IPS-15b (cell line): Measurements from ENCODE around the gene MYZAP.

Source experiments
- H3K27me3 ChIP-seq: one replicate; pipeline ENCODE4 v1.6.1; 2013; ENCODE audit warnings: low read length; ENCODE audit not compliant: control insufficient read depth, insufficient read depth
- H3K36me3 ChIP-seq: one replicate; pipeline ENCODE4 v1.6.1; 2013; ENCODE audit warnings: low read length; ENCODE audit not compliant: control insufficient read depth, insufficient read depth
- H3K4me1 ChIP-seq: one replicate; pipeline ENCODE4 v1.6.1; 2013; ENCODE audit warnings: mild to moderate bottlenecking, low read length; ENCODE audit not compliant: control insufficient read depth, insufficient read depth
- H3K4me3 ChIP-seq: one replicate; pipeline ENCODE4 v1.5.1; 2013; ENCODE audit warnings: low read depth, low read length
- H3K9ac ChIP-seq: one replicate; pipeline ENCODE4 v1.6.1; 2013; ENCODE audit warnings: low read depth, mild to moderate bottlenecking, low read length
- H3K9me3 ChIP-seq: one replicate; pipeline ENCODE4 v1.6.1; 2013; ENCODE audit warnings: mild to moderate bottlenecking, low read length; ENCODE audit not compliant: control insufficient read depth, insufficient read depth

Gene MYZAP

DNA sequence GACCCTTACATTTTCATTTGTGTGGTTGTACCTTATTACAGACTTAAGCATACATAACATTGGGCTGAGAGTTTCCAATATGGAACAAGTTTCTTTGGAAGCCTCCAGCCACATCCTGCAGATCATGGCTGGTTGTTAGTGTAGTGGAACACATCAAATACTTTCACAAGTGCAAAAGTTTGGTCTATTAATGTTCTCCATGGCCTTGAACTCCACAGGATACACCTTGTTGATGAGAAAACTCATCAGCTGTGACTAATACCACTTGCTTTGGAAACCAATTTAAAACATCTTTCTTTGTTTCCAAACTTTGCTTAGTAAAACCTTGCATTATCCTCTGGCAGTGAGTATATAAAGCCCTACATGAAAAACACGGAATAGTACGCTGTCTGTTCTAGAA lies 46.1 kb downstream of the MYZAP start:
- Histone ChIP-seq H3K9me3 (no peaks in the 10 kb centered on the region), H3K4me1 (no peaks in the 10 kb centered on the region), H3K4me3 (no peak overlapping the region), H3K36me3 (no peaks in the 10 kb centered on the region), H3K9ac (no peak overlapping the region), H3K27me3 (no peaks in the 10 kb centered on the region)

DNA sequence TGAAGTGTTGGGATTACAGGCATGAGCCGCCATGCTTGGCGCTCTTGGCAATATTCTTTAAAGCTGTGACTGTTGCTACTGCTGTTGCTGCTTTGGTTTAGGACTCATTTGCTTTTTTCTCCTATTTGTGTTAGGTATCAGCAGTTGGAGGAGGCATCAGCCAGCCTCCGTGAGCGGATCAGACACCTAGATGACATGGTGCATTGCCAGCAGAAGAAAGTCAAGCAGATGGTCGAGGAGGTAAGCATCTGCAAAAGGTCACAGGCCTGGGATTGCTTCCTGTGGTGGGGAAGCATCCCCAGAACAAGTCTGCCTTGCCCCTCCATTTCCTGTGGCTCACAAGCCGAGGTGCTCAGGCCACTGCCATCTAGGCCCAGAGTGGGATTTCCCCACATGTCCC lies 47.6 kb downstream of the MYZAP start:
- H3K9me3 ChIP-seq = no peaks in the 10 kb centered on the region
- H3K27me3 ChIP-seq = no peaks in the 10 kb centered on the region
- no peak overlapping the region for H3K9ac ChIP-seq
- no peaks in the 10 kb centered on the region for H3K36me3 ChIP-seq
- no peaks in the 10 kb centered on the region for H3K4me1 ChIP-seq
- no peak overlapping the region for H3K4me3 ChIP-seq

DNA sequence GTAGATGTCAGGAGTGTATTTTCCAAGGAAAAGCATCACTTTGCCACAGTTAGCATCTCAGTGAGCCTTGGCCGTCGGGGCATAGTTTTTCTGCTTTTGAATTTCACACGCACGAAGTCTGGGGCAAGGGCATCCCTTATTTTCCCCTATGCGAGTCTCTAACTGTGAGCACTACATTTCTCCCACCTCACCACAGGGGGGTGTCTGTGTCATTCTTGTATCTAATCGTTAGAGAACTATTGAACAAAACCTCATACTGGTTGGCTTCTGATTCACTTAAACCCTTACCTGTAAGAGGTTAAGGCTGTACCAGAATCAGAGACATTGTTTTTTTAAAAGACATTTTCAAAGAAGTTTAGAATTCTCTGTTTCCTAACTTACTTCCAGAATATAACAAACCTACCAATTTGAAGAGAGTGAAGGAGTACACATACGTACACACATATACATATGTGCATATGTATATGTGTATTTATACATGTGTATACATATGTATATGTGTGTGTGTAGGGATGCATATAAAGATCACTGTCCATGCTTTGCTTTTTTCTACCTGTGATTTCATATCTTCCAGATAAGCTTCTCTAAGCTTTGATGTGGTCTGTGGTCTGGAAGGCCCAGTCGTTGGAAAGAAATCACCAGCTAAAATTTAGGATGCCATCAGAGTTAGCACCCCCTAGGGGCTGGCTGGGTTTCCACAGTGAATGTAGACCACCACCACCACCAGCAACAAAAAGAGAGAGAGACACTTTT lies 49.4 kb downstream of the MYZAP start:
- no peaks in the 10 kb centered on the region for H3K27me3 ChIP-seq

DNA sequence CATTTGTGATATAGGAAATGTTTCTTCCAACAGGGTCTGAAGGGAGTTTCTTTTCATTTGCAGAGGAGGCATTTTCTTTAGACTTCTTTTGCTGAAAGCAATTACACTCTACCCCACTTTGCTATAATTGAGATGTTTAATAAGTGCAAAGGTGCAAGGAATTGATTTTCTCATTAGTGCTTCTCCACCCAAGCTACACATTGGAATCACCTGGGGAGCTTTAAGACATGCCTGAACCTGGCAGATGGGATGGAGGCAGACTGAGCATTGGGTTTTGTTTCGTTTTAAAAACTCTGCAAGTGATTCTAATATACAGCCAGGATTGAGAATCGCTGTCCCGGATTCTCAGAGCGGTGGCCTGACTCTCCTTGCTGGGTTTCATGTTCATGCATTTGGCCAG lies 52.1 kb downstream of the MYZAP start:
- H3K27me3 ChIP-seq = no peaks in the 10 kb centered on the region

More for the DNA sequence above, 49.4 kb downstream of the MYZAP start:
- H3K9me3 ChIP-seq = no peaks in the 10 kb centered on the region
- H3K4me1 ChIP-seq = no peaks in the 10 kb centered on the region
- no peak overlapping the region for H3K4me3 ChIP-seq
- no peak overlapping the region for H3K9ac ChIP-seq
- H3K36me3 ChIP-seq = no peaks in the 10 kb centered on the region

DNA sequence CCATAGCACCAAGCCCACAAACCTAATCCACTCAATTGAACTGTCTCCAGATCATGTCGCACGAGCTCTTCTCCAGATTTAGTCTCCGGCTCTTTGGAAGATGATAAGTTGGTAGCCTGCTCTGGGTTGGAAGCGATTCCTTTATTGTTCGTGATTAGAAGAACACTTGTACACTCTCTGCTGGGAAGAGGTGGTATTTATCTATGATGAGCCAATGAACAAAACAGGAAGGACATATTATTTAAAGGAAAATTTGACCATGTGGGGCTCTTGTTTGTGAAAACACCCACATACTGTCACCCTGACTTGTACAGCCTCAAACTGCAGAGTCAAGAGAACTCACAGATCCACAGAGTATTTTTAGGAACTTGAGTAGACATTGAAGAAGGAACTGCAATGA lies 54.4 kb downstream of the MYZAP start:
- no peaks in the 10 kb centered on the region for H3K36me3 ChIP-seq
- H3K9me3 ChIP-seq = no peaks in the 10 kb centered on the region
- H3K4me3 ChIP-seq = no peak overlapping the region

More for the DNA sequence above, 52.1 kb downstream of the MYZAP start:
- no peak overlapping the region for H3K9ac ChIP-seq
- no peak overlapping the region for H3K4me3 ChIP-seq
- H3K4me1 ChIP-seq = no peaks in the 10 kb centered on the region
- H3K9me3 ChIP-seq = no peaks in the 10 kb centered on the region
- H3K36me3 ChIP-seq = no peaks in the 10 kb centered on the region

DNA sequence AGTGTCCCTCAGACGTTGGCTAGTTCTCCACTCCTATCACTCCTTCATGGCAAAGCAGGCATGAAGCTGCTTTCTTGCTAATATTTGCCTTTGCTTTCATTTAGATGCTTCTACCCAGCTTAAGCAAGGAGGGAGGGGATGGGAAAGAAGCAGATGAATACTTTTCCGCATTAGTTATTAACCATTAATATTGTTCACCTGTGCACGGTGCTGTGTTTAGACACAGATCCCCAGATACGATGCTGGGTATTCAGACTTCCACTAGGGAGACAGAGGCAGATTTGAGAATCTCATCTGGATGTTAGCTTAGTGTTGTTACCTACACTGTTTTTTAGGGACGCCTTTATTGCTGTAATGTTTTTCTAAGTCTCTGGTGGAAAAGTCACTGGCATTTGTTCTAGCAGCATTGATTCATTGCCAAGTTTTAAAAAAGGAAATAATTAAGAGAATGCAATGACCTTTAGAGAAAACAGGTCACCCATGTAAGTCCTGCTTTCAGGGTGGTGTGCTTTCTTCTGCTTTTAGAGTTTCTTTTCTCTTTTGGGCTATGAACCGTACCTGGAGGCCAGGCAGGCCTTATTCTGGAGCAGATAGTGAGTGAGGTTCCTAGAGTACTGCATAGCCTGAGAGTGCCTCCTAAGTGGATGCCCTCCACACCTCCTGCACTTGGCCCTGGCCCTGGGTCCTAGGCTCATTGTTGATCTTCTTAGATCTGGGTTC lies 55.5 kb downstream of the MYZAP start:
- no peaks in the 10 kb centered on the region for H3K27me3 ChIP-seq
- H3K4me1 ChIP-seq = no peaks in the 10 kb centered on the region
- H3K36me3 ChIP-seq = no peaks in the 10 kb centered on the region
- H3K9me3 ChIP-seq = no peaks in the 10 kb centered on the region
- H3K9ac ChIP-seq = no peak overlapping the region
- H3K4me3 ChIP-seq = no peak overlapping the region

More for the DNA sequence above, 54.4 kb downstream of the MYZAP start:
- H3K9ac ChIP-seq = no peak overlapping the region
- H3K27me3 ChIP-seq = no peaks in the 10 kb centered on the region
- no peaks in the 10 kb centered on the region for H3K4me1 ChIP-seq

DNA sequence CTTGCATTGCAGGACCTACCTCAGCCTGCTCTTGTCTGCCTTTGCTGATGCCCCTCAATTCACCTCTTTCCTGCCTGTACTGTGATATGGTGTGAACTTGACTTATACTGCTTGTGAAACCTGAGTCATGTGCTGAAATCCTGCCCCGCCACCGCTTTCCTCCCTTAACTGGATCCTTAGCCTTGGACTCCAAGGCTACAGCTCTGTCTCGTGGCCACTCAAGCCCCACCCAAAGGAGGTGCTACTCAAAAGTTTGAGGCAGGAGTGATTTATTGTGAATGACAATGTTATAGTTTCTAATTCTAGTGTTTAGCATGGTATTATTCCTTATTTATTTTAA lies 56.1 kb downstream of the MYZAP start:
- Histone ChIP-seq H3K4me1 (no peaks in the 10 kb centered on the region), H3K4me3 (no peak overlapping the region), H3K9me3 (no peaks in the 10 kb centered on the region), H3K9ac (no peak overlapping the region), H3K27me3 (no peaks in the 10 kb centered on the region), H3K36me3 (no peaks in the 10 kb centered on the region)

DNA sequence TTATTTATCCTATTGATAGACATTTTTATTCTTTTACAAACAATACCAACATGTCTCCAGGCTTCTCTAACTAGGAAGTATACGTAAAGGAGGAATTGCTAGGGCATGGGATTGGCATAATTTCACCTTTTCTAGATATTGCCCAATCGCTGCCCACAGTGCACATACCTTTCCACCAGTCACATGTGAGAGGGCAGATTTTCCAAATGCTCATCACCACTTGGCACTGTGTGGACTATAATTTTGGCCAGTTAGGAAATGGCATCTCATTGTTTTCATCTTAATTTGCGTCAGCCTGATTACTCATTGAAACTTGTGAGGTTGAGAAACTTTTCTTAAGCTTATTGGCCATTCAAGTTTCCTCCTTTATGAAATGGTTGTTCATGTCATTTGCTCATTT lies 57.4 kb downstream of the MYZAP start:
- no peaks in the 10 kb centered on the region for H3K36me3 ChIP-seq
- H3K27me3 ChIP-seq = no peaks in the 10 kb centered on the region
- no peak overlapping the region for H3K4me3 ChIP-seq
- H3K4me1 ChIP-seq = no peaks in the 10 kb centered on the region
- H3K9me3 ChIP-seq = no peaks in the 10 kb centered on the region
- H3K9ac ChIP-seq = no peak overlapping the region

DNA sequence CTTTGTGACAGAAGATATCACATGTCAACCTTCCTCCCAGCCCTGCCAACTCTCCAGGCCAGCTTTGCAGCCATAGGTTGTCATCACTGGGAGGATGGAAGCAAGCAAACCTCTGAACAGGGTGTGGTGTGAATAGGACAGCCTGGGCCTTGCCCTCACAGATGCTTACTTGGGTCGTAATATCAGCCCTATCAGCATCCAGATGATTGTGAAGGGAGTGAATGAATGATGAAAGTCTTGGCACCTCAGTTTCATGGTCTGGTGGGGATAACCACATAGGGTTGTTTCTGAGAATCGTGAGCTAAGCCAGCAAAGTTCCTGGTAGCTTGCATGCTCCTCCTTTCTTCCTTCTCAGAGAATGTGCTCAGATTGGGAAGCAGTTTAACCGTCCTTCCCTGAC lies 59.7 kb downstream of the MYZAP start:
- no peaks in the 10 kb centered on the region for H3K27me3 ChIP-seq
- H3K36me3 ChIP-seq = no peaks in the 10 kb centered on the region
- no peak overlapping the region for H3K9ac ChIP-seq
- no peaks in the 10 kb centered on the region for H3K9me3 ChIP-seq
- H3K4me3 ChIP-seq = no peak overlapping the region
- H3K4me1 ChIP-seq = no peaks in the 10 kb centered on the region

DNA sequence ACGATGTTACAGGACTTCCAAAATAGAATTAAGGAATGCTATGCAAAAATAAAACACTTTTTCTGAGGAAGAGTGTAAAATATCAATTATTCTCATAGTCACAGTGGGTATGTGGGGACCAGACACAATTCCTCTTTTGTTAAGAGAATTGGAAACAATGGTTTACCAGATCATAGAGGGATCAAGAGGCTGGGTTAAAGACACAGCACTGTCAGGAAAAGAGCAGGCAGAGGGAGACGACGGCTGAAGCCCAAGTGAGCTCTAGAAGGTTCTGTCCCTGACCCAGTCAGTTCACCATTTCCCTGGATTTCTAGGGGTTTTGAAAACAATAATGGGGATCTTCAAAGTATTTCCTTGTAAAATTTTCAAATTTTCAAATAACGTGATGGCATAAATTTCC lies 60.8 kb downstream of the MYZAP start:
- Histone ChIP-seq H3K9me3 (no peaks in the 10 kb centered on the region), H3K27me3 (no peaks in the 10 kb centered on the region), H3K9ac (no peak overlapping the region), H3K4me3 (no peak overlapping the region), H3K4me1 (no peaks in the 10 kb centered on the region), H3K36me3 (no peaks in the 10 kb centered on the region)

DNA sequence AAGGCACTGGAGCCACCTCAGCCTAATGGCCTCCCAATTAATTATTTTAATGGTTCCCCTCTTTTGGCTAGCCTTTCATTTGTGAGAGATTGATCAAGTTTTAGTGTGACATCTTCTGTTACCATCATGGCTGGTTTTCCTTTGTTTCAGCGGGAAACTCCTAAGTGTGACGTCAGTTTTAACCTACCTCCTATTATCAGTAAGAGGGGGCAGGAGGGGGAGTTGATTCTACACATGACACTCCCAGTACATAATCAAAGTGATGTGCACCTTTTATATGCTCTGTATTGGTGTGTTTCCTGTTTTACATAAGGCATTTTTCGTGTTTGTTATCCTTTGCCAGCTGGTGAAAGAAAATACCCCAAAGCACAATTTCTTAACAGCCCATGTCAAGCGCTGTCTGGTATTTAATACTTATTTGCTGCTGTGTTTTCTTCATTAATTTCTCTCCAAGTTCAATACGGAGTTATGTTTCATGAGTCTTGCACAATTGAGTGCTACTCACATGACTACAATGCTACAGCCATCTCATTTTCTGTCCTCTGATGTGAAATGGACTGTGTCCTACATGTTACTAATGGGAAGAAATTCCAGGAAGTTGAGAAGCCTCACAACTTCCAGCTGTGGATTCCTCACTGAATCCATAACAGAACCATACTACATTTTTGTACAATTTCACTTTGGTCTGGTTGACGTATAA lies 62.6 kb downstream of the MYZAP start:
- Histone ChIP-seq H3K9ac (no peak overlapping the region), H3K4me1 (no peaks in the 10 kb centered on the region), H3K27me3 (no peaks in the 10 kb centered on the region)

DNA sequence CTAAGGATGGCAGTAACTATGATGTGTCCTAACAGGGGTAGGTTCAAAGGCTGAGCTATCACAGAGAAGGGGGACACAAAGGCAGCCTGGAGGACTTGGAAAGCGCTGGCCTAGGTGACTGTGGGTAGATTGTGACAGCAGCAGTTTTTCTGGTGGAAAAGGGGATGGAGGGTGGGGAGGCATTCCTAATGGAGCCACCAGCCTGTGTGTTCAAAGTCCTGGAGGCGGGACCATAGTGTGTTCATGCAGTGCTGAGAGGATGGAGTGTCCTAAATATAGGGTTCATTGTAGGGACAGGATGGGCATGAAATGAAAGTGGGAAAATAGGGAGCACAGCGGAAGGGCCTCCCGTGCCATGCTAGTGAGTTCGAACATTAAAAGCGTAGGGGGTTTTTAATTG lies 63.3 kb downstream of the MYZAP start:
- H3K36me3 ChIP-seq = no peaks in the 10 kb centered on the region
- no peaks in the 10 kb centered on the region for H3K27me3 ChIP-seq
- no peaks in the 10 kb centered on the region for H3K9me3 ChIP-seq
- H3K4me1 ChIP-seq = no peaks in the 10 kb centered on the region
- no peak overlapping the region for H3K4me3 ChIP-seq
- H3K9ac ChIP-seq = no peak overlapping the region

More for the DNA sequence above, 62.6 kb downstream of the MYZAP start:
- H3K9me3 ChIP-seq = no peaks in the 10 kb centered on the region
- H3K4me3 ChIP-seq = no peak overlapping the region
- H3K36me3 ChIP-seq = no peaks in the 10 kb centered on the region
